HG02938 (cell line): ENCODE data around the gene HADH.
"Not testable (repeated sequence)": the region's sequence is repeated elsewhere in the genome, so short reads cannot be mapped to it uniquely, and the experiment has no call there.

Experiments
- ATAC-seq: cut with Tn5 transposase; IDR thresholded peaks from one replicate; pipeline ENCODE4 v1.9.1; 2021; ENCODE audit warnings: mild to moderate bottlenecking, moderate library complexity; ENCODE audit not compliant: unreplicated experiment

HADH gene

GRCh38 chr4:108029731-108030130, 40.0 kb downstream of the HADH start:
- ATAC-seq, result no peak

DNA sequence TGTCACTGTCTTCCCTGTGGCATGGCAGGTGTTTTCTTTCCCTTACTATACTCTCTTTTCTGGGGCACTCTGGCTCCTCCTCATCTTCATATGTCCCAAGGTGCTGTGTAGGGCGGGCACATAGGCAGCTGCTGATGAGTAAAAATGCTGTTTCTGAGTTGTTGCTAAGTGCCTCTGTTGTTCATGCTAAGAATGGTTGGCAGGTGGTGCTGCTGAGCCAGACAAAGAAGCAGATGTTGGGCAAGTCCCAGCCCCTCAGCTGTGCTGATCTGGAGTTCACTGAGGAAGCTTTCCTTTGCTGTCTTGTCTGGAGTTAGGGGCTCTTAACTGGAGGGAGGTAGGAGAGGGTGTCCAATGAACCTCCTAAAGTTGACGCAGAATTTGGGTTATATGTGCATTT, 40.6 kb downstream of the HADH start:
- peak; percentile 98 for ATAC-seq

GRCh38 chr4:108031427-108032083, 41.9 kb downstream of the HADH start:
- ATAC-seq, result no peak

- no peak for ATAC-seq
Observed at GRCh38 chr4:108033348-108033747, 43.7 kb downstream of the HADH start.

- no peak for ATAC-seq
Observed at GRCh38 chr4:108034565-108034964, 44.9 kb downstream of the HADH start.

DNA sequence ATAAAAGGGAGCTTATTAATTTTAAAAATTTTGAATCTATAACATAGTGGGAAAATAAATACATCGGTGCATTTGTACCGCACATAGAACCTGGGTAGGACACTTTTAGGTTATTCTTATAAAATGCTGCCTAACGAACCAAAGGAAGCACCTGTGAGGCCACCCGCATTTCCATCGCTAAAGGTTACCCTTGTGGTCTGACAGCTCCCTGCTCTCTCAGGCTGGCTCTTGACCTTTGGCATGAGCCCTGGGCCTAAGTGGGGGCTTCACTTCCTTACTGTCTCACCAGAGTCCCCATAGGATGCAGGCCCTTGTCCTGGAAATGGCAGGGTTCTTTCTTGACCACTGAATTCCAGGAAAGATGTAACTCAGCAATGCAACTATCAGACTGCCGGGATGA, 46.0 kb downstream of the HADH start:
- ATAC-seq, result no peak

GRCh38 chr4:108036213-108036612, 46.5 kb downstream of the HADH start:
- peak; percentile 90 for ATAC-seq

DNA sequence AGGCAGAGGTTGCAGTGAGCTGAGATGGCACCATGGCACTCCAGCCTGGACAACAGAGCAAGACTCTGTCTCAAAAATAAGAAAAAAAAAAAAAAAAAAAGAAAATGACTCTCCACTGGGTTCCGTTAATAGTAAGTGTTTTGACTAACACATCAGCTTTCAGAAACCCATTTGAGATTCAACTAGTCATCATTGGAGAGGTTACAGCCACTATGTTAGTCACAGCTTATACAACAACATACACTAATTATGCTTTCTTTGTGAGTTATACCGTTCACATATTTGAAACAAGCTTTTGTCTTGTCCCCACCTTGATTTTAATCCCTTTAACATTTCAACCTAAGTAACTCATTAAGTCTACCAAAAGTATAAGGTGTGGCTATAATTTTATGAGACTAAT, 48.2 kb downstream of the HADH start:
- no peak for ATAC-seq

DNA sequence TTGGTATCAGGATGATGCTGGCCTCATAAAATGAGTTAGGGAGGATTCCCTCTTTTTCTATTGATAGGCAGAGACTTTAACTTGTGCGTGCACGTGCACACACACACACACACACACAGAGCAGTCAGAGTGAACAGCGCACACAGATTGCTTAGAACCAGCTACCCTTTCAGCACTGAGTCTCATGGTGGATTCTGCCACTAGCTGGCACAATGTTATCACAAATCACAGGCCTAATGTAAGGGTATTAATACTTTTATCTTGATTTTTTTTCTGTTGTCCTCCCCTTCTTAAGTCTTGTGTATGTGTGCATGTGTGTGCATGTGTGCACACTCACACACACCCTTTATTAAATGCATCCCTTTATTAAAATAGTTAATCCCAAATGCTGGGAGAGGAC, 53.2 kb downstream of the HADH start:
- no peak for ATAC-seq

DNA sequence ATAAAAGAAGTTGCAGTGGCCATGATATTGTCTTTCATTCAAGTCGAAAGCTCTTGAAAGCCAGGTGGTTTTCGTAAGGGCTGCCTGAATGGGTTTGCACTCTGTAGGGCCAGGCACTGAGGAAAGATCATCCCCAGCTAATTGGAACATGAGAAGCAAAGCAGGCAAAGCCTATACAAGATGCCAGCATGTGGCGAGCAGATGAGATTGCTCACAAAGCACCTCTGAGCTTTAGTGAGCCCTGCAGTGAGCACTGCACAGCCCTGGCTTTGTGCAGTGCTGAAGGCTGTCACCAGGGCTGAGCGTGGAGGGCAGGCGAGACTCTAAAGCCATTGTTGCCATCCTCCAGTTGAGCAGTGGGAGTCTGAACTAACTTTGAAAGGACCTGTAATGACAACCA, 53.8 kb downstream of the HADH start:
- ATAC-seq, result no peak

DNA sequence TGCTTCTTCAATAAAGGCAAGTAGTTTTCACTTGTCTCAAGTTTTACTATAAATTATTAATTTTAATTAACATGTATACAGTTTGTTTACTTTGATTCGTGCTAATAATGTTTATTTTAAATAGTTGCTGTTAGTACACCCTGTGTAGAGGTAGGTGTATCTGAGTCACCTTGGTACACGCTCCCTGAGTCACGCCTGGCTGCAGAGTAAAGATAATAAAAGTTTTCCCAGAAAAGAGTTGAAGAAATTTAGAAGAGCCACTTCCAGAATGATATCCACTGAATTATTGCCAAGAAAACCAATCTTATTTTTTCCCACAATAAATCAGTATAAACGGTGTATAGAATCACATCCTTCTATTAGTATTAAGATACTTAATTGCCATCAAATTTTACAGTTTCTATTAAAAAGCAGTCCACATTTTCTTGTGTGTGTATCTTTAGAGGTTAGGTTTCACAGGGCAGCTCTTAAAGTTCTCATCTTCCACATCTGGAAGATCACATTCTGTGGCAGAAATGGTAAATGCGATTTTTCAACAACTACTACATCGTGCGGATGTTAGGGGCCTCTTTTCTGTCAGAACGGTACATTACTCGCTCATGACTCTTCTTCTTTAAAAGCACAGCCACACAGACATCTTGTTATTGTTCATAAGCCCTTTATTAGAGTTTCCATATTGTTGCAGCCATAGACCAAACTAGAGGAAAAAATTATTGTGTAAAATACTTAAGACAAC, 55.4 kb downstream of the HADH start:
- no peak for ATAC-seq

- no peak for ATAC-seq
Observed at GRCh38 chr4:108045687-108046024, 56.0 kb downstream of the HADH start.

- no peak for ATAC-seq
Observed at GRCh38 chr4:108047199-108047598, 57.5 kb downstream of the HADH start.

- no peak for ATAC-seq
Observed at GRCh38 chr4:108048157-108048556, 58.5 kb downstream of the HADH start.

- no peak for ATAC-seq
Observed at GRCh38 chr4:108048997-108049396, 59.3 kb downstream of the HADH start.

- ATAC-seq, result no peak
Observed at GRCh38 chr4:108049406-108049805, 59.7 kb downstream of the HADH start.

DNA sequence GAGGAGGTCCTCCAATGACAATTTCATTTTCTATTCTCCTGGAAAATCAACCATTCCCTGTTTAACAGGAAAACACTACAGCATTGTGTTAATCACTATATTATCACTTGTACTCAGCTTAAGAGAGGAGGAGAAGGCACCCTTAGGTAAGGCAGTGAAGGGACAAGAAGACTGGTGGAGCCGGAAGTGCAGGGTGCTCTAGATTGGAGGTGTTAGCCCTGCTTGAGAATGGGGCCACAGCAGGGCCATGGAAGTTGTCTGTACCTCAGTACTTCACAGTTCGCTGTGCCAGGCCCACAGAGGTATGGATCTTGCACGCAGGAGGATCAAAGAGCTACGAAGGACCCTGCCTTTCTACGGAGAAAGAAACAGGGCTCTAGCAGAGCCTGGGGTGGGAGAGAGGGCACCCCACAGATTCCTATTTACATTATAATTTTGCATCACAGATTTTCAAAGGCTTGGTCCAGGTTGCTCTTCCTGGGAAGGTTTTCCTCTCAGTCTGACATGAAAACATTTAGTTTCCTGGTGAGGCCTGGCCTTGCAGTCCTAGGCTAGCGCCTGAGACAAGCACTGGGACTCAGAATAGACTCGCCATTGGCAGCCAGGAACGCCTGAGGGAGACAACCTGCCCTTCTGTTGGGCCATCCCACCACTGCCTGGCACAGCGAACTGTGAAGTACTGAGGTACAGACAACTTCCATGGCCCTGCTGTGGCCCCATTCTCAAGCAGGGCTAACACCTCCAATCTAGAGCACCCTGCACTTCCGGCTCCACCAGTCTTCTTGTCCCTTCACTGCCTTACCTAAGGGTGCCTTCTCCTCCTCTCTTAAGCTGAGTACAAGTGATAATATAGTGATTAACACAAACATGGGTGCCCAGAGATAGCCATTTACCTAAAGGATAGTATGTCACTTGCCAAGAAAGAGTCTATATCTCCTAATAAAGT, 60.8 kb downstream of the HADH start:
- ATAC-seq, result not testable (repeated sequence)

DNA sequence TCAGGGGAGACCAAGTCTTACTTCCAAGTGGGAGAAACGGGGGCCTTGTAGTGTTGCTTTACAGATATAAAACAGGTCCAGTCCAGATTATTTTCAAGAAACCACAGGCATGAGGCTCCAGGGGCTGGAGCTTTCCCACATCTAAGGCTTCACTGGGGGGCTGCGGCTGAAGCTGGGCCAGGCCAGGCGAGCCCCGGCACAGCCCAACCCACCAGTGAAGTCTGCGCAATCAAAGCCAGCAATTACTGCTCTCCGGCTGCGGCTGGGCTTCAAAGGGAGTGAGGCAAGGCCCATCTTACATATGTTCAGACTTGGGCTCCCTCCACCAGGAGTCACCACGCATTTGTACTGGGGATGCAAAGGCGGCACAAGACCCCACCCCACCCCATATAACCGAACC, 61.7 kb downstream of the HADH start:
- ATAC-seq, result no peak

DNA sequence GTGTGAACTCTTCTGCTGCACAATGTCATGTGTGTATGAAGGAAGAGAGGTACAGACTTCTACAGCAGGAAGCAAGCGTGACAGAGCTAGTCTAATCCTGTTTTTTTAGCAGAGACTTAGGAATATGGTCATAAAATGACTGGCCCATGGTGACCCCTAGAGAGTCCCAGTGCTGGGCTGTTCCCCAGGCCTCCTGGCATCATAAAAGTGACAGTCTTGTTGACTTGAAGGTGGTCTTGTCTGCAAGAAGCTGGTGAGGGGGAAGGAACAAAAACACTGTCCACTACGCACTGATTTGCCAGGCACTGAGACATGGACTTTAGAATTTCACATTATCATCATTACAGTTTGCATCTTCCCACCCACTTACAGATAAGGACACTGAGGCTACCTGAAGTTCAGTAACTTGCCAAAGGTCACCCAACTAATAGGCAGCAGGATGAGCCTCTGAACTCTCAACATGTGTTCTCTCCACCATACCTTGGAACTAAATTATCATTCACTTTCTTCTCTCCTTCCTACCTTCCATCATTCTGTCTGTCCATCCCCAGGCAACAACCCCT, 63.0 kb downstream of the HADH start:
- ATAC-seq, result no peak

- peak; percentile 96 for ATAC-seq
Observed at GRCh38 chr4:108053251-108053711, 63.6 kb downstream of the HADH start.

GRCh38 chr4:108054025-108054638, 64.4 kb downstream of the HADH start:
- no peak for ATAC-seq
